HepG2 (cell line): ENCODE data around the gene ACSM2B. TPM values are rescaled to one million over a fixed set of nuclear protein-coding genes. Genes with fewer than 3 reads are reported as not detected.

ENCODE experiments used
- BRD4 ChIP-seq: sonication (generic); formaldehyde crosslinking; IDR thresholded peaks from 2 replicates; pipeline ENCODE4 v1.4.0; 2020; ENCODE audit warnings: missing genetic modification reagents
- GABPA ChIP-seq, 2 experiments: IDR thresholded peaks; 2 replicates each; pipeline ENCODE4 v1.6.1; 2011 to 2016; ENCODE audit warnings: low read depth in 2 of 2, low read length in 1 of 2, missing biosample characterization in 1 of 2, missing genetic modification characterization in 1 of 2
- HMG20B ChIP-seq: conservative IDR thresholded peaks from 2 replicates; pipeline ENCODE4 v1.6.1; 2016; ENCODE audit warnings: missing genetic modification reagents, missing compliant biosample characterization
- IKZF4 ChIP-seq: sonication (generic); formaldehyde crosslinking; IDR thresholded peaks from 2 replicates; pipeline ENCODE4 v1.5.1; 2020; ENCODE audit warnings: borderline replicate concordance, mild to moderate bottlenecking, low read depth, missing genetic modification reagents; ENCODE audit errors: not compliant biosample characterization
- KDM2A ChIP-seq: sonication (generic); formaldehyde crosslinking; IDR thresholded peaks from 2 replicates; pipeline ENCODE4 v1.4.0; 2020; ENCODE audit warnings: low read depth, missing genetic modification reagents, borderline replicate concordance
- KDM5B ChIP-seq: sonication (generic); formaldehyde crosslinking; IDR thresholded peaks from 2 replicates; pipeline ENCODE4 v1.4.0; 2020; ENCODE audit warnings: missing genetic modification reagents, mild to moderate bottlenecking, borderline replicate concordance
- KLF12 ChIP-seq: sonication (generic); formaldehyde crosslinking; IDR thresholded peaks from 2 replicates; pipeline ENCODE4 v1.4.0; 2020; ENCODE audit warnings: missing genetic modification reagents, borderline replicate concordance
- KLF16 ChIP-seq, 2 experiments: sonication (generic) in 1 of 2; formaldehyde crosslinking in 1 of 2; IDR thresholded peaks; 2 replicates each; pipeline versions ENCODE4 v1.6.1 to v1.8.0; 2016 to 2023; ENCODE audit warnings: missing genetic modification reagents in 2 of 2, missing compliant biosample characterization in 1 of 2
- KMT2A ChIP-seq: sonication (generic); formaldehyde crosslinking; IDR thresholded peaks from 2 replicates; pipeline ENCODE4 v1.4.0; 2020; ENCODE audit warnings: missing genetic modification reagents
- NR1H2 ChIP-seq: sonication (generic); formaldehyde crosslinking; IDR thresholded peaks from 2 replicates; pipeline ENCODE4 v1.8.1; 2022; ENCODE audit warnings: low read depth, missing genetic modification reagents, borderline replicate concordance
- NR2F1 ChIP-seq, 2 experiments: fragments of 450-650 bp in 1 of 2; formaldehyde crosslinking in 1 of 2; IDR thresholded peaks; 2 replicates each; pipeline versions ENCODE4 v1.5.0 to v1.6.1; 2016 to 2020; ENCODE audit warnings: mild to moderate bottlenecking in 1 of 2, missing compliant biosample characterization in 1 of 2, missing genetic modification reagents in 1 of 2, moderate library complexity in 1 of 2
- RAD51 ChIP-seq: fragments of 450-650 bp; IDR thresholded peaks from 2 replicates; pipeline ENCODE4 v1.6.1; 2016; ENCODE audit warnings: borderline replicate concordance
- SOX6 ChIP-seq, 2 experiments: fragments of 450-650 bp in 1 of 2; sonication (generic) in 1 of 2; formaldehyde crosslinking in 1 of 2; IDR thresholded peaks; 2 replicates each; pipeline versions ENCODE4 v1.4.0 to v1.6.1; 2017 to 2020; ENCODE audit warnings: antibody characterized with exemption in 1 of 2, mild to moderate bottlenecking in 1 of 2, missing genetic modification reagents in 1 of 2
- TEAD2 ChIP-seq: sonication (generic); formaldehyde crosslinking; IDR thresholded peaks from 2 replicates; pipeline ENCODE4 v1.9.0; 2021; ENCODE audit warnings: missing genetic modification reagents
- ZFP62 ChIP-seq: sonication (generic); formaldehyde crosslinking; IDR thresholded peaks from 2 replicates; pipeline ENCODE4 v1.4.0; 2020; ENCODE audit warnings: missing genetic modification reagents
- ZNF337 ChIP-seq: sonication (generic); formaldehyde crosslinking; IDR thresholded peaks from 2 replicates; pipeline ENCODE4 v1.5.1; 2020; ENCODE audit warnings: missing genetic modification reagents, low read depth, mild to moderate bottlenecking, borderline replicate concordance
- ZNF460 ChIP-seq: sonication (generic); formaldehyde crosslinking; IDR thresholded peaks from 2 replicates; pipeline ENCODE4 v1.5.1; 2020; ENCODE audit warnings: missing genetic modification reagents, mild to moderate bottlenecking, borderline replicate concordance
- ZNF589 ChIP-seq: sonication (generic); formaldehyde crosslinking; conservative IDR thresholded peaks from 2 replicates; pipeline ENCODE4 v1.8.0; 2022; ENCODE audit warnings: mild to moderate bottlenecking, moderate library complexity, missing genetic modification reagents
- ZNF644 ChIP-seq: IDR thresholded peaks from 2 replicates; pipeline ENCODE4 v1.6.1; 2016; ENCODE audit warnings: low read depth
- ZNF720 ChIP-seq: sonication (generic); formaldehyde crosslinking; IDR thresholded peaks from 2 replicates; pipeline ENCODE4 v1.4.0; 2020; ENCODE audit warnings: missing genetic modification reagents
- ZNF761 ChIP-seq: sonication (generic); formaldehyde crosslinking; conservative IDR thresholded peaks from 2 replicates; pipeline ENCODE4 v1.4.0; 2020; ENCODE audit warnings: mild to moderate bottlenecking, missing genetic modification reagents
- ZSCAN22 ChIP-seq: sonication (generic); formaldehyde crosslinking; IDR thresholded peaks from 2 replicates; pipeline ENCODE4 v1.4.0; 2020; ENCODE audit warnings: mild to moderate bottlenecking, missing genetic modification reagents
- polyA plus RNA-seq, 8 experiments: library from polyadenylated mRNA; depleted of rRNA in 3 of 8; stranded (reverse) in 7 of 8; unstranded in 1 of 8; fragments of >200 nt; fragmentation: Illumina TruSeq in 4 of 8; extraction: Trizol in 4 of 8; gene quantifications; 2 replicates each; pipeline versions ENCODE4 v1.2.1 to v1.2.3, GENCODE V29; 2011 to 2016; ENCODE audit warnings: low read depth in 4 of 8, missing spikeins in 1 of 8, mixed read lengths in 1 of 8; ENCODE audit not compliant: insufficient read depth in 1 of 8
- total RNA-seq, 5 experiments: library from RNA; depleted of rRNA; stranded (reverse); fragments of >200 nt; fragmentation: Illumina TruSeq; extraction: Trizol; gene quantifications; 2 replicates each; pipeline ENCODE4 v1.2.3, GENCODE V29; 2016; ENCODE audit warnings: low read depth in 1 of 5
- TF ChIP-seq, protein P1 (sequence below): IDR thresholded peaks from 2 replicates; pipeline ENCODE4 v1.6.1; 2016; ENCODE audit warnings: low read depth
- TF ChIP-seq, protein P2 (sequence below): fragments of 450-650 bp; IDR thresholded peaks from 2 replicates; pipeline ENCODE4 v1.6.1; 2016
- TF ChIP-seq, protein P3 (sequence below): sonication (generic); formaldehyde crosslinking; IDR thresholded peaks from 2 replicates; pipeline ENCODE4 v1.4.0; 2020; ENCODE audit warnings: mild to moderate bottlenecking, missing genetic modification reagents, borderline replicate concordance

ACSM2B gene
- total and polyA plus RNA-seq, 2 of the 13 experiments (the other 11 are each of a cell fraction or from before 2014, with no cell fraction given) = 22.9 to 34.0 TPM

DNA sequence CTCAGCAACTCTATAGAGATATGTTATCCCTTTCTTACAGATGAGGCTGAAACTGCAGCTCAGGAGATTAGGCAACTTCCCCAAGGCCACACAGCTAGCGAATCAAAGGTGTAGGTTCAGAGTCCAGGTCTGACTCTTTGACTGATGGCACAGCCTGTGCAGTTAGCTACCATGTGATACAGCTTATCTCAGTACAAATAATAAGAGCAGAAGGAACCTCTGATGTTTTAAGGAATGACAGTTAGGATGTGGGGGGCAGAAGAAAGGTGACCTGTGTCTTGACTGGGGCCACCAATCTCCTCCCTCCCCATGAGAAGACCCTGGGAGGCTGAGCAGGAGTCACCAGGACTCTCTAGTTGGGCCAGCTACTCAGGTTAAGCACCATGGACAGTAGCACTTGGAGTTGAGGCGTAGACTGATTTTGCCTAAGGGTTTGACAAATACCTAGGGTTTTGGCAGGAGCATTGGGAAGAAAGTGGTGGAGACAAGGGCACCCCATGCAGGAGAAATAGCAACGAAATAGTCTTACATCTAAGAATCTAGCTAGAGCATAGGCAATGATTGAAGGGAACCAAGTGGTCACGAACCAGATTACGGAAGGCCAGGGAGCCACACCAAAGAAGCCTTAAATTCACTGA lies 22.8 kb upstream of the ACSM2B start (continued):
- peak; percentile 28; the same call in 1 of the 2 replicates for TF ChIP-seq KLF12 (CRISPR knock-in tag)
- TF ChIP-seq BRD4 = peak; percentile 95
- 0 out of 2 replicates have a peak, but pooled peaks have one; percentile 23 for TF ChIP-seq KMT2A (CRISPR knock-in tag)
- TF ChIP-seq, protein P1, sequence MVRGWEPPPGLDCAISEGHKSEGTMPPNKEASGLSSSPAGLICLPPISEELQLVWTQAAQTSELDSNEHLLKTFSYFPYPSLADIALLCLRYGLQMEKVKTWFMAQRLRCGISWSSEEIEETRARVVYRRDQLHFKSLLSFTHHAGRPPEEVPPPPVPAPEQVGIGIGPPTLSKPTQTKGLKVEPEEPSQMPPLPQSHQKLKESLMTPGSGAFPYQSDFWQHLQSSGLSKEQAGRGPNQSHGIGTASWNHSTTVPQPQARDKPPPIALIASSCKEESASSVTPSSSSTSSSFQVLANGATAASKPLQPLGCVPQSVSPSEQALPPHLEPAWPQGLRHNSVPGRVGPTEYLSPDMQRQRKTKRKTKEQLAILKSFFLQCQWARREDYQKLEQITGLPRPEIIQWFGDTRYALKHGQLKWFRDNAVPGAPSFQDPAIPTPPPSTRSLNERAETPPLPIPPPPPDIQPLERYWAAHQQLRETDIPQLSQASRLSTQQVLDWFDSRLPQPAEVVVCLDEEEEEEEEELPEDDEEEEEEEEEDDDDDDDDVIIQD (CRISPR knock-in tag) = peak; percentile 99
- peak; percentile 99 for TF ChIP-seq ZNF644 (CRISPR knock-in tag)
- peak; percentile 69; the same call in 1 of the 2 replicates for TF ChIP-seq NR1H2
- peak; percentile 86 for TF ChIP-seq ZNF589 (CRISPR knock-in tag)
- TF ChIP-seq NR2F1 (CRISPR knock-in tag; IDR thresholded peaks at IDR 0.05) = peak; percentile 71 to 74
- TF ChIP-seq KDM2A = 0 out of 2 replicates have a peak, but pooled peaks have one; percentile 42
- TF ChIP-seq HMG20B (CRISPR knock-in tag) = peak; percentile 88
- TF ChIP-seq SOX6 (IDR thresholded peaks at IDR 0.05) = no peak
- TF ChIP-seq SOX6 (CRISPR knock-in tag; IDR thresholded peaks at IDR 0.05) = peak; percentile 95
- peak in 1 of 2 experiments; percentile 94; a peak in 2 of 4 replicates for TF ChIP-seq KLF16 (CRISPR knock-in tag; IDR thresholded peaks at IDR 0.05)
- TF ChIP-seq ZNF720 (CRISPR knock-in tag) = no peak
- TF ChIP-seq ZNF337 (CRISPR knock-in tag) = peak; percentile 90; the same call in 1 of the 2 replicates
- TF ChIP-seq, protein P2, sequence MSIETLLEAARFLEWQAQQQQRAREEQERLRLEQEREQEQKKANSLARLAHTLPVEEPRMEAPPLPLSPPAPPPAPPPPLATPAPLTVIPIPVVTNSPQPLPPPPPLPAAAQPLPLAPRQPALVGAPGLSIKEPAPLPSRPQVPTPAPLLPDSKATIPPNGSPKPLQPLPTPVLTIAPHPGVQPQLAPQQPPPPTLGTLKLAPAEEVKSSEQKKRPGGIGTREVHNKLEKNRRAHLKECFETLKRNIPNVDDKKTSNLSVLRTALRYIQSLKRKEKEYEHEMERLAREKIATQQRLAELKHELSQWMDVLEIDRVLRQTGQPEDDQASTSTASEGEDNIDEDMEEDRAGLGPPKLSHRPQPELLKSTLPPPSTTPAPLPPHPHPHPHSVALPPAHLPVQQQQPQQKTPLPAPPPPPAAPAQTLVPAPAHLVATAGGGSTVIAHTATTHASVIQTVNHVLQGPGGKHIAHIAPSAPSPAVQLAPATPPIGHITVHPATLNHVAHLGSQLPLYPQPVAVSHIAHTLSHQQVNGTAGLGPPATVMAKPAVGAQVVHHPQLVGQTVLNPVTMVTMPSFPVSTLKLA = no peak; the same call in 1 of the 2 replicates
- peak; percentile 44; the same call in 1 of the 2 replicates for TF ChIP-seq RAD51
- 0 out of 2 replicates have a peak, but pooled peaks have one; percentile 62 for TF ChIP-seq ZSCAN22 (CRISPR knock-in tag)
- TF ChIP-seq ZNF460 (CRISPR knock-in tag) = no peak
- TF ChIP-seq ZNF761 = peak; percentile 95
- 0 out of 2 replicates have a peak, but pooled peaks have one; percentile 43 for TF ChIP-seq TEAD2 (CRISPR knock-in tag)
- TF ChIP-seq GABPA (IDR thresholded peaks at IDR 0.05; ENCODE audit: low read depth, low read length) = no peak
- 0 out of 2 replicates have a peak, but pooled peaks have one; percentile 31 for TF ChIP-seq GABPA (CRISPR knock-in tag; IDR thresholded peaks at IDR 0.05; ENCODE audit: low read depth)
- TF ChIP-seq, protein P3, sequence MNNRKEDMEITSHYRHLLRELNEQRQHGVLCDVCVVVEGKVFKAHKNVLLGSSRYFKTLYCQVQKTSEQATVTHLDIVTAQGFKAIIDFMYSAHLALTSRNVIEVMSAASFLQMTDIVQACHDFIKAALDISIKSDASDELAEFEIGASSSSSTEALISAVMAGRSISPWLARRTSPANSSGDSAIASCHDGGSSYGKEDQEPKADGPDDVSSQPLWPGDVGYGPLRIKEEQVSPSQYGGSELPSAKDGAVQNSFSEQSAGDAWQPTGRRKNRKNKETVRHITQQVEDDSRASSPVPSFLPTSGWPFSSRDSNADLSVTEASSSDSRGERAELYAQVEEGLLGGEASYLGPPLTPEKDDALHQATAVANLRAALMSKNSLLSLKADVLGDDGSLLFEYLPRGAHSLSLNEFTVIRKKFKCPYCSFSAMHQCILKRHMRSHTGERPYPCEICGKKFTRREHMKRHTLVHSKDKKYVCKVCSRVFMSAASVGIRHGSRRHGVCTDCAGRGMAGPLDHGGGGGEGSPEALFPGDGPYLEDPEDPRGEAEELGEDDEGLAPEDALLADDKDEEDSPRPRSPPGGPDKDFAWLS (CRISPR knock-in tag) = 0 out of 2 replicates have a peak, but pooled peaks have one; percentile 86
- TF ChIP-seq ZFP62 = no peak
- TF ChIP-seq IKZF4 (CRISPR knock-in tag) = peak; percentile 17
- peak; percentile 17; the same call in 1 of the 2 replicates for TF ChIP-seq KDM5B (CRISPR knock-in tag)
